HG03103 (cell line): ENCODE results near the gene GLUD1.
"Not testable (repeated sequence)": the region's sequence is repeated elsewhere in the genome, so short reads cannot be mapped to it uniquely, and the experiment has no call there.

ENCODE experiments used
- ATAC-seq: cut with Tn5 transposase; IDR thresholded peaks from one replicate; pipeline ENCODE4 v1.9.1; 2021; ENCODE audit warnings: low read depth; ENCODE audit not compliant: unreplicated experiment

GLUD1 gene

GRCh38 chr10:87092376-87092860, 2.2 kb downstream of the GLUD1 start:
- no peak for ATAC-seq

GRCh38 chr10:87090779-87091178, 3.9 kb downstream of the GLUD1 start:
- ATAC-seq = no peak

- no peak for ATAC-seq
Measured at GRCh38 chr10:87089746-87090145, 4.9 kb downstream of the GLUD1 start.

GRCh38 chr10:87085537-87085936, 9.1 kb downstream of the GLUD1 start:
- ATAC-seq = no peak

DNA sequence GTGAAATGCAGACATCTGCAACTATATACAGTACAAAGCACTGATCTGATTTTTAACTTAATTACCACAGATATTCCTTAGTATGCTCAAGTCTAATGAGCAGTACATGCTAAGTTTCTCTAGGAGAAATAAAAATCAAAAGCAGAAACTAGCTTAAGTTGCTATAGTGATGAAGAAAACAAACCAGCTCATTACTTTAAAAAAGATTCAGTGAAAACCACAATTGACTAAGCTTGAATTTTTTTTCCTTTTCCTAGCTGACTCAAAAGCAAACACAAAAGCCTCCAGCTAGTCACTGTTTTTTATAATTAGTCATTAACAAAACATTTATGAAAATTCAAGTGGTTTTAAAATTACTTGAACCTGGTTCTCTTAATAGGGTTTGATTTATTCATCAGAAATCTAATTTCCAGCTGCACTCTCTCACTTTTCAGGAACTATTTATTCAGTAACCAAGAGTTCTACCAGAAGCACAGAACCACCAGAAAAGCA, 10.3 kb downstream of the GLUD1 start:
- ATAC-seq = not testable (repeated sequence)

GRCh38 chr10:87083576-87084290, 10.9 kb downstream of the GLUD1 start:
- ATAC-seq = not testable (repeated sequence)

DNA sequence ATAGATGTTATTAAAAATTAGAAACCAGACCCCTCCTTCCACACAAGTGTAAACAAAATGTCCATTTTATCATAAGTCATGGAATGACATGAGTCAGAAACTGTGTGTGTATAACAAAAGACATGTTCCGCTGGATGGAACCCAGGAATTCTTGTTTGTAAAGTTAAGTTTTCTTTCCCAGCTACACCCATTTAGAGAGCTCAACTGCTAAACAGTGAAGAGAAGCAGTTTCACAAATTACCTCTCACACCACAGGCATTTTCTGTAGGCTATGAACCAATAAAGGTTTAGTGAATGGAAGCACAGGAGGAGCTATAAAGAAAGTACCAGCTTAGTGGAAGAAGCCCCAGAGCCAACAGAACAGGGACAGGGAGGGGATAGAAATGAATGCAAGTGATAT, 12.4 kb downstream of the GLUD1 start:
- ATAC-seq = not testable (repeated sequence)

DNA sequence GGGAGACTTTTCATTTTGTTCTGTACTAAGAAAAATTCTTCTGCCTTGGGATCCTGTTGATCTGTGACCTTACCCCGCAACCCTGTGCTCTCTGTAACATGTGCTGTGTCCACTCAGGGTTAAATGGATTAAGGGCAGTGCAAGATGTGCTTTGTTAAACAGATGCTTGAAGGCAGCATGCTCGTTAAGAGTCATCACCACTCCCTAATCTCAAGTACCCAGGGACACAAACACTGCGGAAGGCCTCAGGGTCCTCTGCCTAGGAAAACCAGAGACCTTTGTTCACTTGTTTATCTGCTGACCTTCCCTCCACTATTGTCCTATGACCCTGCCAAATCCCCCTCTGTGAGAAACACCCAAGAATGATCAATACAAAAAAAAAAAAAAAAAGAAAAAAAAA, 13.1 kb downstream of the GLUD1 start:
- ATAC-seq = not testable (repeated sequence)

DNA sequence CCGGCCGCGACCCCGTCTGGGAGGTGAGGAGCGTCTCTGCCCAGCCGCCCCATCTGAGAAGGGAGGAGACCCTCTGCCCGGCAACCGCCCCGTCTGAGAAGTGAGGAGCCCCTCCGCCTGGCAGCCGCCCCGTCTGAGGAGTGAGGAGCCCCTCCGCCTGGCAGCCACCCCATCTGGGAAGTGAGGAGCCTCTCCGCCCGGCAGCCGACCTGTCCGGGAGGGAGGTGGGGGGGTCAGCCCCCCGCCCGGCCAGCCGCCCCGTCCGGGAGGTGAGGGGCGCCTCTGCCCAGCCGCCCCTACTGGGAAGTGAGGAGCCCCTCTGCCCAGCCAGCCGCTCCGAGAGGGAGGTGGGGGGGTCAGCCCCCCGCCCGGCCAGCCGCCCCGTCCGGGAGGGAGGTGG, 14.0 kb downstream of the GLUD1 start:
- ATAC-seq = not testable (repeated sequence)

- ATAC-seq = no peak
Measured at GRCh38 chr10:87079106-87079836, 15.4 kb downstream of the GLUD1 start.

GRCh38 chr10:87076421-87076820, 18.2 kb downstream of the GLUD1 start:
- ATAC-seq = not testable (repeated sequence)

DNA sequence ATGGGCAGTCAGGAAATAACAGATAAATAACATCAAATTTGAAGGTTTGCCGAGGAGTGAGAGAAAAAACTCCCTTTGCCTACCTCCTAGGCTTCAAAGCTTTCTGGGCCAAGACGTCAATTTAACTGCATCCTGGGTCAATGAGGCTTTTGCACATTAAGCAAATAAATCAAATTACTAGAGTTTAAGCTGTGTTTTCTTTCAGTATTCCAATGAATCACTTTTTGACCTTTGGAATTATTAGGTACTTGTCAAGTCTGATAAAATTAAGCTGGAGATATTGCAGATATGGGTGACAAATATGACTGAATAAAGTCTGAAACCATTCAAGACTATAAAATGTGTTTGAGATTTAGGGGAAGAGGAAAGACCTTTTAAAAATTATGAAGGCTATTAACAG, 22.2 kb downstream of the GLUD1 start:
- no peak for ATAC-seq

DNA sequence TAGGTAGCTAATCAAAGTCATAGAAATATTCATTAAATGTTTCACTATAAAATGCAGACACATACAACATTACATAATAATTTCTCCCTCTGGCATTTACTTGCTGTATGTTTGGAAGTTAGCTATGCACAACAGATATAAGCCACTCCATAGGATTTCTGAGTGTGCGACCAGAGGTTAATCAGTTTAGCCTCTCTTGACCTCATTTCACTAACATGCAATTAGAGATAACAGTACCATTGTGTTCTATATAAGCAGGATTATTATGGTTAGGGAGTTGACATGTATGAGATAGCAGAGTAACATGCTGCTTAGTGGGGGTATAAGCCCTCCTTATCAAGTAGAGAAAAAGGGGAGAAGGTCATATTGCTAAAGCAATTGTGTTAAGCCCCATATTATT, 26.4 kb downstream of the GLUD1 start:
- ATAC-seq = no peak

GRCh38 chr10:87066865-87067264, 27.8 kb downstream of the GLUD1 start:
- no peak for ATAC-seq

- no peak for ATAC-seq
Measured at GRCh38 chr10:87066178-87066577, 28.5 kb downstream of the GLUD1 start.

GRCh38 chr10:87064651-87065050, 30.0 kb downstream of the GLUD1 start:
- ATAC-seq = no peak

DNA sequence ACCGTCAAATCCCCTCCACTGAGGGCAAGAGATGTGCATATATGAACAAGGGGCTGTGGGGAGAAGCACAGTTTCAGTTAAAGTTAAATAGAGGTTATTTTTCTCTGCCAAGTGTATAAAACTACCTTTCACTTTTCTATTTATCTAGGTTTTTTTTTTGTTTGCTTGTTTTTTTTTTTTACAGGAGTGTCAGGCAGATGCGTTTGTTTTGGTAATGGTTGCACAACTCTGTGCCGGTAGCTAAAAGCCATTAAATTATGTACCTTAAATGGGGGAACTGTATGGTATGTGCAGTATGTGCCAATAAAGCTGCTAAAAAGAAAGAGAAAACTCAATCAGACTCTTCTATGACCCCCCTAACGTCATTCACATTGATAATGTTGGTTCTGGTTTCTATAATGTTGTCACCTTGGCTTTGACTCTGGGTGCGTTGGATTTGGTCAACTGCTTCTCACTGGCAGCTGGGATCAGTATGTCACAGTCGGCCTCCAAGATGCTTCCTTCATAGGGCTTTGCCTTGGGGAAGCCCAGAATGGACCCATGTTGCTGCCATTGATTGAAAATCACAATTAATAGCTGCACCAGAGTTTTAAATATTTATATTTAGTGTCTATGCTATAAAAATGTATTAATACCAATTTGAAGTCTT, 34.2 kb downstream of the GLUD1 start:
- ATAC-seq = no peak

DNA sequence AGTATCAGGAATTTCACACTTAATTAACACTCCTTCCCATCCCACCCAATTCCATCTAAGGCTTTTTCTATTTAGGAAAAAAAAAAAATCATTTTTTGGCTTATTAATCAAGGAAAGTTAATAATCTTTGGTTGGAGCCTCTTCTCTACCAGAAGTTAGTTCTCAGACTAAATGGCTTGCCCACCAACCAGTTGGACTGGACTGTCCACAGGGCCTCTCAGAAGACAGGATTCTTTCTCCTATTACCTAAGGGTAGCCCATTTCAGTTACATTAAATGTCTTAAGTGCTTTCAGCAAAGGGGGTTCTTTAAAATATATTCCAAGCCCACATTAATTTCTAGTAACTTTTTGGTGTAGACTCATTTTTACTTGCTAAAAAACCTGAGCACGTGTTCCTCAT, 35.2 kb downstream of the GLUD1 start:
- no peak for ATAC-seq

DNA sequence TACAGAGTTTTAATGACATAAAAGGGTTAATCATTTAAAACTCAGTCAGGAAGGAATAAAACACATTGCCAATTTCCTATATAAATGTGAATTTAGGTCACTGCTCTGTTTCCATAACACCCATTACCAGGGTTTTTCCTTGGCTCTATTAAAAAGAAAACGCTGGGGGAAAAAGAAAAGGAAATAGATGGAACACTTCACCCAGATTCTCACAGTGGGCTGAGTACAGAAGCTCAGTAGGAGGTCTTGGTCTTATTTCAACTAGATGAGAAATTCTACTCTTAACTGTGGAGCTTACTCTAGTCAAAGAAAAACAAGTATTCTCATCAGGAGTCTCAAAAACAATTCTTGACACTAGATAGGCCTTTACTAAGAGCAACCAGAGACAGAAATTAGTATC, 36.5 kb downstream of the GLUD1 start:
- ATAC-seq = no peak

DNA sequence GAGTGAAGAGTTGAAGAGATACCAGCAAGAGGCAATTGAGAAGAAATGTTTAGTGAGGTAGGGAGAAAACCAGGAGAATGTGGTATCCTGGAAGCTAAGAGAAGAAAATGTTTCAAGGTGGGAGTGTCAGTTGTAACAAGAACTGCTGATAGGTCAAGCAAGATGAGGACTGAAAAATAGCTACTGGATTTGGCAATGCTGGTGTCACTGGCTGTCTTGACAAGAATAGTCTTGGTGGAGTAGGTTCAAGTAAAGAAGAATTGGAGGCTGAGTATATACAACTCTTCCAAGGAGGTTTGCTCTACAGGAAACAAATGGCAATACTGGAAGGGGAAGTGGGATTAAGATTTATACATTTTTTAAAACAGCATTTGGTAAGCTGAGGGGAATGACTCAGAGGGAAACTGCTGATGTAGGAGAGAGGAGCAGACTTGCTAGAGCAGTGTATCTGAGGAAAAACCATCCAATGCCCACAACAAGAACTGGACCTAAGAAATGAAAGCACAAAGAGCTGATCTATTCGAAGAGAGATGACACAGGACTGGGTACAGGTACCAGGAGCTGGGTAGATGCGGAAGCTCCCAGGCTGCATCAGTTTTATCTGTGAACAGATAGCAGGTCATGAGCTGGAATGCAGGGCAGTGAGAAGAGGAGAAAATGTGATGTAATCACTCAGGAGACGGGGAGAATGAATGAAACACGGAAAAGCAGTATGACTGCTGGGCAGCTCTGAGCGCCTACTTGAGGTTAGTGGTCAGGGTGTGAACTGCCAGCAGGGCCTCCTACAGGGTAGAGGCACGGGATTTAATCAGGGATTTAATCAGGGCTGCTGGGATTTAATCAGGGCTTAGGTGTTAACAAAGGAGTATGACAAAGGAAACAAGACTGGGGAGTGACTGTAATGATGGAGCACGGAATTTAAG, 40.0 kb downstream of the GLUD1 start:
- no peak for ATAC-seq
